GM19193 (cell line): ENCODE measurements around the gene DOCK8.

Experiments used
- POLR2A ChIP-seq: IDR thresholded peaks from 4 replicates; pipeline ENCODE4 v1.6.1; 2011; ENCODE audit not compliant: insufficient read depth, insufficient read length; ENCODE audit errors: extremely low read depth

DOCK8 gene

GRCh38 chr9:392077-392804 lies 177.6 kb downstream of the DOCK8 start:
- TF ChIP-seq POLR2A = no peak

DNA sequence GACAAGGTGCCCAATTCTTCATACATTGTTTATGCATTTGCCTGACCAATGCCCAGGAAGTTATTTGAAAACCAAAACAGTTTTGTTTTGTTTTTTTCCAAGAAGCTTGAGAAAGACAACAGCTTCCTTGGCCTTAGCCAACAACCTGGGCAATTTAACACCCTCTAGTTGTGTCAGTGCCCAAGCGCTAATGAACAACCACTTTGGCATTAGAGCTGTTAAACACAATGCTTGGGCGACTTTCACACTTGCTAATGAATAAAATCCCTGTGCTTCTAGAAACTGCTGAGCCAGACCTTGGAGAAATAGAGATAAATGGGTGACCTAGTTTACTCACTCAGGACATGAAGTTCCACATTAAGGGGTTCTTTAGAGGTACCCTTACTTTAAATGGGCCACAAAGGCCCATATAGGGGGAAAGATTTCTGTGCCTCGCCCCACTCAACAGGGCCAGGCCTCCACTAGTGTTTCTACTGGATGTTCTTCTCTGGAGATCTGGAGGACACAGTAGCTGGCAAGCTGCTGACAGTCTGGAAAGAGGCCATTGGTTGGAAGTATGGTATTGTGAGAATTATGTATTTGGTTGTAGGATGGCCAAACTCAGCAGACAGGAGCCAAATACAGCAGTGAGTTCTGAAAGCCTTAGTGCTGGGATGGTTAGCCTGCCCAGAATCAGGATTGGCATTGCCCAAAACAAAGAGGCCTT lies 179.8 kb downstream of the DOCK8 start:
- no peak for TF ChIP-seq POLR2A

- no peak for TF ChIP-seq POLR2A
Measured at GRCh38 chr9:396396-396795, 181.7 kb downstream of the DOCK8 start.

DNA sequence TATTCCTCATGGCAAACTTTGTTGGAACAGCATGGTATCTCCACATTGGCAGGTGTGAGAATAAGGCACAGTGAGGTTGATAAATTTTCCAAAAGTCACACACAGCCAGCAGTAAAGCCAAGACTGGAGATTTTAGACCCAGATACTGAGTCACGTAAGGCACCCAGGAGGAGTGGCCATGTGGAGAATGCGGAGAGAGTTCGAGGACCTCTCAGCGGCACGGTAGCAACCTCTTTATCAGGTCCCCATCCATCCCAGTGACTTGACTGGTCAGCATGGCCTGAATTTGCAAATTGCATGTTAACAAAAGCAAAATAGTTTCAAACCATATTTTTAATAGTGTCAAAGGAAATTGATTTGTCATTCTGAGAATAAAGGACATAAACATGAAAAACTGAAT lies 183.4 kb downstream of the DOCK8 start:
- no peak for TF ChIP-seq POLR2A

DNA sequence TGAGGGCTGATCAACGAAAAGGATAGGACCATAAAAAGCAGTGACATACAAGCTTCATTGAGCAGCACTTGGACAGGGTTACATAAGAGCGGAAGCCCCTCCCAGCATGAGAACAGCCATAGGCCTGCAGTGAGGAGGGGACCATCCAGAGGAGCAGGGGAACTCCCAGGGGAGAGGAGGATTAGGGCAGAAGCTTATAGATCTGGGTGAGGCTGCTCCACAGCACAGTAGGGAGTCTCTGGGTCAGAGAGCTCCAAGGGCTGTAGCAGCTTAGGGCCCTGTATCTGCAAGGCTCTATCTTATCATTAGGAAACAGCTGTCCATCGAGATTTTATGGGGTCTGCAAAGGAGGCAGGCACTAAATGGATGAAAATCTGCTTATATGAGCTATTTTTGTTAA lies 186.6 kb downstream of the DOCK8 start:
- no peak for TF ChIP-seq POLR2A

- no peak for TF ChIP-seq POLR2A
Measured at GRCh38 chr9:404234-404633, 189.6 kb downstream of the DOCK8 start.

- TF ChIP-seq POLR2A = no peak
Measured at GRCh38 chr9:405341-405740, 190.7 kb downstream of the DOCK8 start.

DNA sequence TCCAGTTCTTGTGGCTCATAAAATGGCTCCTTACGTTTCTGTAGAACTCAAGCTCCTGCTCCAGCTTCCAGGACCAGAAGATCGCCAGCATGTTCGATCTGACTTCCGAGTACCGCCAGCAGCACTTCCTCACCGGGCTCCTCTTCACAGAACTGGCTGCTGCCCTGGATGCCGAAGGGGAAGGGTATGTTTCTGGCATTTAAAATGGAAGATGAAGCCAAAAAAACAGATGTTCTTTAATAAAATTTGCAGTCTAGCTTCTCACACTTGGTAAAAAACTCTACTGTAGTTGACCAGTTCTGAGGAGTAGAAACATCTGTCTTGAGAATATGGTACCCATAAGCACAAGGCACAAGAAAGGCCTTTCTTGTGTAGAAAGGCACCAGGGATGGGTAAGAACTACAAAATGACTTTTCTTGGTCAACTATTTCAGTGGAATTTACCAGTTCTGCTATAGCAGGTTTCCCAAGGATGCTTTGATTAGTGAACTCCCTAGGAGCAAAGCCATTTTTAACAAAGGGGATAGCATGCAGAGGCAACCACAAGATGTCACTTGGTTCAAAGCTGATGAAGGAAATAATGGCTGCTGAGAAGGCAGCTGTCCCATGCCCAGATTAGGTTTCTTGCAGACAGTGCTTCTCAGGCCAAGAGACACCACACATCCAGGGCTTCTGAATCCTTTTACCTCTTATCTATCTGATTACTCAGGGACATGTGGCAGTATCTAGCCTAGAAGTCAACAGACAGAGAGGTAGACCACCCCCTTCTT lies 192.4 kb downstream of the DOCK8 start:
- TF ChIP-seq POLR2A = no peak

DNA sequence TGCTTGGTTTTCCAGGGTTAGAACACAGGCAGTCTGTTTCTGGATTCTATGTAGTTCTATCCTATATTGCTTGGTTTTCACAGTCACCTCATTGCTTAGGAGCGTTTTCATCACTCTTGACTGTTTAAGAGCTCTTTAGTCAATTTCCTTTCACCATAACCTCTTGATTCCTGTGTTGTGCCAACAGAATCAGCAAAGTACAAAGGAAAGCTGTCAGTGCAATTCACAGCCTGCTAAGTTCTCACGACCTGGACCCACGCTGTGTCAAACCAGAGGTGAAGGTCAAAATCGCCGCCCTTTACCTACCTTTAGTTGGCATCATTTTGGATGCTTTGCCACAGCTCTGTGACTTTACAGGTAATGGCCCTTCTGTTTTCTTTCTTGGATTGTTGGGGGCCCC lies 199.9 kb downstream of the DOCK8 start:
- no peak for TF ChIP-seq POLR2A

DNA sequence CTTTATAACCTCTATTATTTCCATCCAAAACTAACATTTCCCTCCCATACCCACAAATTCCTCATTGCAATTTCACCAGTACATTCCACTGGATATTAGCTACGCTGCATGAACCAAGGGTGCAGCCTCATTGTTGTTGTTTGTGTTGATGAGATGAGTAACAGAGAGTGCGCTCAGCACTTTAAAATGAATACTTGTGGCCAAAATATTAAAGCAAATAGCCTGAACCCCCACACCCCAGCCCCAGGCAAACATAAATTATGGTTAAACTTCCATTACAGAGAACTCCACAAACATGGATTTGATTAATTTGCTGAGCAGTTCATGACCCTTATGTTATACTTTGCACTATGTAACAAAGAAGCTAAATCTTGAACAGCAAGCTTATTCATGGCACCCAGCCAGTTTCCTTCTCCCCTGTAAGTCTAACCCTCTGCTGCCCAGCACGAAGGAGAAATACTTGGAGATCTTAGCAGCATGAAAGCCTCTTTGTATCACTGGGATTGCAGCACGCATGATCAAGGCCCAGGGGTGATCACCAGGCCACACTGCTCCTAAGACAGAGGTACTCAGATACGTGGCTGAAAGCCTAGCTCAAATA lies 205.0 kb downstream of the DOCK8 start:
- TF ChIP-seq POLR2A = no peak

DNA sequence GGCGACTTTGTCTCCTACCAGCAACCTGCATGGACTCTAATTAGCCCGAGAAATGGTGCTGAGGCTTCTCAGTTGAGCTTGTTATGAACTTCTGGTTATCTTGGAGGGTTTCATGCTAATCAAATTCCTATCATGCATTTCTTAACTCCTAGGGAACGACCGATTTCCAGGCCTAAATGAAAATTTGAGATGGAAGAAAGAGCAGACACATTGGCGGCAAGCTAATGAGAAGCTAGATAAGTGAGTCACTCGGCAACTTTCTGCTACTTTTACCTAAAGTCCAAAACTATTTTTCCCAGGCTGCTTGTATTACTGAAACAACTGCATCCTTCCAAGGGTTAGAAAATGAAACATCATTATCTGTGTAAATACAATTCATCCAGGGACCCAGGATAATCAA lies 207.2 kb downstream of the DOCK8 start:
- TF ChIP-seq POLR2A = no peak

DNA sequence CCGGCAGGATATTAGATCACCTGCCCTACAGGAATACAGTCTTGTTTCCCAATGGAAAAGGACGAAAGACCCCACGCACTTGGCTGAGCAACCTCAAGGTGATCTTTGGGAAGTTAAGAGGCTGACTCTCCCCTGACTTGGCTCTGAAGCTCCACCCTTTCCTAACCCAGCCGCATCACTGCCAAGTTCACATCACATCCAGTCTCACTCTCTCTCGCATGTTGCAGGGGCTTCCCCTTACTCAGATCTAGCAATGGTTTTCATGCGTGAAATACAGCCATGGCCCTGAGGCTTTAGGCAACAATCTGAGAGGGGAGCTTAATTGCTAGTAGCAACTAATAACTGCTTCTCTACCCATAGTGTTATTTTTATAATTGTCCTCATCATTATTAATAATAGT lies 211.6 kb downstream of the DOCK8 start:
- no peak for TF ChIP-seq POLR2A

DNA sequence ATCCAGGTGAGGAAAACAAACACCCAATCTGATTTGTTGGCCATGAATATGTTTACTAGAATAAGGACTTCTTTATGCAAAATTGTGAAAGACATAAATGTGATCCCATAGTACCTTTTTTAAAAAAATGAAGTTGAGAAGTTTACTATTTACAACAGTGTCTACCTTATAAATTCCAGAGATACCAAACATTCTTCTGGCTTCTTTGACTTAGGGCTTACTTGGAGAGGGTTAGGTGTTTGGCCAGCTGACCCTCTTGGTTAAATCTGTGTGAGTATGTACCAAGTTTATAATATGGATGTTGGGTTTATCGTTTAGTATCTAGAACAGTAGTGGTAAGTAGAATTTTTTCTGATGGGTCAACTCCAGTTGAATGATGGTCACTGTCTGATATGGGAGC lies 212.3 kb downstream of the DOCK8 start:
- no peak for TF ChIP-seq POLR2A

- no peak for TF ChIP-seq POLR2A
Measured at GRCh38 chr9:431701-432100, 217.0 kb downstream of the DOCK8 start.

DNA sequence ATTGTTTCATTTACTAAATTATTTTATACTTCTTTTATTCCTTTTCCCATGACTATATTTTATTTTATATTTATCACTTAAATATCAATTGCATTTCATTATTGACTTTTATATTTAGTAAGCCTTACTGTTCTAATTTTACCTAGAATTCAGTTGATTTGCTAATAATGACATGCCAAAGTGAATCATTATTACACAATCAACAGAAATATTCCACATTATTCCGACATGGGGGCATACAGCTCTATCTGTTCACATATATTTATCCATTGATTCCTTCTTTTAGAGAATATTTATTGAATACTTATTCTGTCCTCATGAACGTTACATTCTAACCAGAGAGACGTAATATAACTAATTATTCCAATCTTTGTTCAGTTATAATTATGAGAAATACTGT lies 221.8 kb downstream of the DOCK8 start:
- TF ChIP-seq POLR2A = no peak
